ENCODE data around the gene KLHL35.
A peak's percentile ranks its signal among the peaks of the same experiment; 100 is the strongest.

KLHL35 gene

DNA sequence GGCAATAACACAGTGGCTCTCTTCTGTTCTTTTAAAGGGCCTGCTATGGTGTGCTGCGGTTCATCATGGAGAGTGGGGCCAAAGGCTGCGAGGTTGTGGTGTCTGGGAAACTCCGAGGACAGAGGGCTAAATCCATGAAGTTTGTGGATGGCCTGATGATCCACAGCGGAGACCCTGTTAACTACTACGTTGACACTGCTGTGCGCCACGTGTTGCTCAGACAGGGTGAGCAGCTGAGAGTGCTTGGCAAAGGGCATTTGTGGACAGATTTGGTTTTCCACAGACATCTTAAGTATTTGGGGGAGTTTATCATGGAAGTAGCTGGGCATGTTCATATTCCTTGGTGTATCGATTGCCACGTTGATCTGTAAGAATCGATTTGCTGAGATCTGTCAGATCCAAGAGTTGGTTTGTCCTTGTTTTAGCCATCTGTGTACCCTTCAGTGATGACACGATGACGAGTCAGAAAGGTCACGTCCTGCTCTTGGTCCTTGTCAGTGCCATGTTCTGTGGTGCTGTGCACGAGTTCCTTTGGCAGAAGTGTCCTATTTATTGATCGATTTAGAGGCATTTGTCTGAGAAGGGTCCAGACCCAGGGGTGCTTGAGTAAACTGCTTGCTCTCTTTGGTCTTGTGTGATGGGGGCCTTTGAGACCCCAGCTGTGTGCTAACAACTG lies 28.9 kb downstream of the KLHL35 start:
- no peak overlapping the region for H3K4me2 ChIP-seq (ENCODE audit: low read length)
- H3K79me2 ChIP-seq = peaks cover 3% of the 10 kb centered on the region
- H3K4me1 ChIP-seq = no peaks in the 10 kb centered on the region
- H3K27ac ChIP-seq = no peak overlapping the region
- TF ChIP-seq, protein P1, sequence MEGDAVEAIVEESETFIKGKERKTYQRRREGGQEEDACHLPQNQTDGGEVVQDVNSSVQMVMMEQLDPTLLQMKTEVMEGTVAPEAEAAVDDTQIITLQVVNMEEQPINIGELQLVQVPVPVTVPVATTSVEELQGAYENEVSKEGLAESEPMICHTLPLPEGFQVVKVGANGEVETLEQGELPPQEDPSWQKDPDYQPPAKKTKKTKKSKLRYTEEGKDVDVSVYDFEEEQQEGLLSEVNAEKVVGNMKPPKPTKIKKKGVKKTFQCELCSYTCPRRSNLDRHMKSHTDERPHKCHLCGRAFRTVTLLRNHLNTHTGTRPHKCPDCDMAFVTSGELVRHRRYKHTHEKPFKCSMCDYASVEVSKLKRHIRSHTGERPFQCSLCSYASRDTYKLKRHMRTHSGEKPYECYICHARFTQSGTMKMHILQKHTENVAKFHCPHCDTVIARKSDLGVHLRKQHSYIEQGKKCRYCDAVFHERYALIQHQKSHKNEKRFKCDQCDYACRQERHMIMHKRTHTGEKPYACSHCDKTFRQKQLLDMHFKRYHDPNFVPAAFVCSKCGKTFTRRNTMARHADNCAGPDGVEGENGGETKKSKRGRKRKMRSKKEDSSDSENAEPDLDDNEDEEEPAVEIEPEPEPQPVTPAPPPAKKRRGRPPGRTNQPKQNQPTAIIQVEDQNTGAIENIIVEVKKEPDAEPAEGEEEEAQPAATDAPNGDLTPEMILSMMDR (IDR thresholded peaks at IDR 0.05) = no peak
- H3K27me3 ChIP-seq (ENCODE audit: control insufficient read depth, insufficient read depth, low read length) = no peaks in the 10 kb centered on the region
- H3K9me3 ChIP-seq (ENCODE audit: control insufficient read depth, low read length) = no peaks in the 10 kb centered on the region
- no peak overlapping the region for H3K9ac ChIP-seq
- H3K4me3 ChIP-seq (ENCODE audit: low read depth, low read length) = no peak overlapping the region
- no peak overlapping the region for H2AFZ ChIP-seq
- no peaks in the 10 kb centered on the region for H3K36me3 ChIP-seq (ENCODE audit: control insufficient read depth, insufficient read depth, low read length)

DNA sequence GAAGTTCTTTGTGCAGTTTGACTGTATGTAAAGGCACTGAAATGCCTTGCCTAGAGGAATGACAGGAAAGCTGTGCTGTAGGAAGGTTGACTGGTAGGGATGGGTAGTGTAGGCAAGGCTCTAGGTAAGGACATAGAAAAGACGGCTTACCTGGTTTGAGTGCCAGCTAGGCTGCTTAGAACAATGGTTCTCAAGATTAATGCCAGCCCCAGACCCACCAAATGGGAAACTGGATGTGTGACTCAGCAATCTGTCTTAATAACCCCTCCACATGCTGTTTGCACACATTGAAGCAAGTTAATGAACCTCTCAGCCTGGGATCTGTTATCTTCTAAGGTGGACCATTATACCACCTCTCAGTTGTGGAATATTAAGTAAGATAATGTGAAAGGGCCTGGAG lies 30.0 kb downstream of the KLHL35 start:
- H3K4me3 ChIP-seq (ENCODE audit: low read depth, low read length) = no peak overlapping the region
- H3K9me3 ChIP-seq (ENCODE audit: control insufficient read depth, low read length) = no peaks in the 10 kb centered on the region
- H3K4me1 ChIP-seq = no peaks in the 10 kb centered on the region
- H2AFZ ChIP-seq = no peak overlapping the region
- TF ChIP-seq, protein P1 (IDR thresholded peaks at IDR 0.05) = no peak
- no peaks in the 10 kb centered on the region for H3K27me3 ChIP-seq (ENCODE audit: control insufficient read depth, insufficient read depth, low read length)
- no peaks in the 10 kb centered on the region for H3K36me3 ChIP-seq (ENCODE audit: control insufficient read depth, insufficient read depth, low read length)
- H3K79me2 ChIP-seq = peaks cover 3% of the 10 kb centered on the region
- no peak overlapping the region for H3K9ac ChIP-seq
- H3K27ac ChIP-seq = no peak overlapping the region
- no peak overlapping the region for H3K4me2 ChIP-seq (ENCODE audit: low read length)

DNA sequence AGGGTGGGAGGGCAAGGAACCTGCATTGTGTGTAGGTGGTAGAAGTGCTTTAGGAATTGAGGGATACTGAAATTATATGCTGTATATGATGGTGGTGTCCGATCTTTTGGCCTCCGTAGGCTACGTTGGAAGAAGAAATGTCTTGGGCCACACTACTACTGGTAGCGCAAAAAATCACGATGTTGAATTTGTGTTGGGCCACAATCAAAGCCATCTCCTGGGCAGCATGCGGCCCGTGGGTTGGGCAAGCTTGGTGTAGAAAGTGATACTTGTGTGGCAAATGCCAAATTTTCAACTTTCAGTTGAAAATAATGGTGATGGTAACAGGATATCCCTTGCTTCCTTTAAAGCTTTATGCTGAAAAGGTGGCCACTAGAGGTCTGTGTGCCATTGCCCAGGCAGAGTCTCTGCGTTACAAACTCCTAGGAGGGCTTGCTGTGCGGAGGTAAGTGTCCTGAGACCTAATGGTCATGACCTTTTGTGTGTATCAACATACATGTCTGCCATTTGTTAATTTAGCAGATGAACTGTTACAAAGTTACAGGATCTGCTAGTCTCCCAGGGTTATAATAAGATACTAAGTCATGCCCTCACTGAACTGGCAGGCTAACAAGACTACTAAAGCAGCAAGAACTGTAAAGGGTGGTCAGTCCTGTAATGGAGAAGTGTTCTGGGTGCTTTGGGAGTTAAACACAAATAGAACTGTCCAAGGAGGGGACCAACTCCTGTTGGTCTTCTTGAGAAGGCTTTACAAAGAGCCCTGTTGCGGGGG lies 30.8 kb downstream of the KLHL35 start:
- Histone ChIP-seq H3K27ac (no peak overlapping the region), H3K36me3 (ENCODE audit: control insufficient read depth, insufficient read depth, low read length) (no peaks in the 10 kb centered on the region), H3K9ac (no peak overlapping the region), H3K4me3 (ENCODE audit: low read depth, low read length) (no peak overlapping the region), H3K4me2 (ENCODE audit: low read length) (no peak overlapping the region), H3K9me3 (ENCODE audit: control insufficient read depth, low read length) (no peaks in the 10 kb centered on the region), H2AFZ (no peak overlapping the region), H3K27me3 (ENCODE audit: control insufficient read depth, insufficient read depth, low read length) (no peaks in the 10 kb centered on the region), H3K4me1 (no peaks in the 10 kb centered on the region), H3K79me2 (peaks cover 3% of the 10 kb centered on the region)
- TF ChIP-seq, protein P1 (IDR thresholded peaks at IDR 0.05) = no peak

DNA sequence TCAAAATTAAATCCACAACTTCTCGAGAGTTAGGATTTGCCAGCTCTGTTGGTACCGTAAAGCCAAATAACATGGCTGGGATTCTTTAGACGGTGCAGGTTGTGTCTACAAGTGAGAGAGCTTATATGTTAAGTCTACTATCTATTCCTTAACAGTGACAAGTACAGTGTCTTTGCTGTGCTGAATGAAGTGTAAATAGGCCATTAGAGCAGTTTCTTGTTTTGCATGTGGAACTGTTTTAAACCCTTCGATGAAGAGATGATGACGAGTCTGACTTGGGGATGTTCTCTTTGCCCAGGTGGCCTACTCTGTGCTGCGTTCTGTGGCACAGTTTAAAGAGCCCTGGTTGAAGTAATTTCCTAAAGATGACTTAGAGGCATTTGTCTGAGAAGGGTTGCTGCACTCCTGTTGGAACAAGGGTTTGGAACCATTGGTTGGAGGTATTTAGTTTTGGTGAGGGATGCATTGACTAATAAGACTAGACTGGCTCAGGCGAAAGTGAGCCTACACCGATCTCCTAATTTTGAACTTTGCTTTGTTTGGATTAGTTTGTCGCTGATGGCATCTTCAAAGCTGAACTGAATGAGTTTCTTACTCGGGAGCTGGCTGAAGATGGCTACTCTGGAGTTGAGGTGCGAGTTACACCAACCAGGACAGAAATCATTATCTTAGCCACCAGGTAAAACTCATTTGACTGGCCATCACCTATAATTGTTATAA lies 32.7 kb downstream of the KLHL35 start:
- Histone ChIP-seq H3K27ac (peak overlapping the region; percentile 85), H3K4me2 (ENCODE audit: low read length) (peak overlapping the region; percentile 60), H3K9me3 (ENCODE audit: control insufficient read depth, low read length) (no peaks in the 10 kb centered on the region), H3K79me2 (peaks cover 3% of the 10 kb centered on the region), H3K9ac (no peak overlapping the region), H2AFZ (peak overlapping the region; percentile 84), H3K36me3 (ENCODE audit: control insufficient read depth, insufficient read depth, low read length) (no peaks in the 10 kb centered on the region), H3K27me3 (ENCODE audit: control insufficient read depth, insufficient read depth, low read length) (no peaks in the 10 kb centered on the region), H3K4me3 (ENCODE audit: low read depth, low read length) (peak overlapping the region; percentile 75), H3K4me1 (no peaks in the 10 kb centered on the region)
- TF ChIP-seq, protein P1 (IDR thresholded peaks at IDR 0.05) = no peak
